H1 (cell line): Measurements from ENCODE around the gene HSPA12A. TPM values are rescaled to one million over a fixed set of nuclear protein-coding genes. Genes with fewer than 3 reads are reported as not detected.

Experiments
- CTCF ChIA-PET: fragments of 300-600 bp; sonication (Branson Sonifier 250); formaldehyde crosslinking; loops from one replicate; lab custom pipeline; 2021; ENCODE audit not compliant: partially characterized antibody; lab: Charles Lee
- POLR2A ChIA-PET: fragments of 300-600 bp; sonication (Branson Sonifier 250); formaldehyde crosslinking; loops from one replicate; lab custom pipeline; 2021; ENCODE audit warnings: inconsistent platforms; ENCODE audit not compliant: partially characterized antibody; lab: Charles Lee
- DNase-seq, 2 experiments: peaks; one replicate each; pipeline versions ENCODE4 v3.0.0 to v3.0.0-alpha.2; 2010 to 2022; ENCODE audit warnings: low spot score in 2 of 2, low read depth in 1 of 2, mixed read lengths in 1 of 2
- FAIRE-seq: peaks from 2 replicates; lab custom pipeline; 2011; peaks lifted over from hg19 to GRCh38; lab: Jason Lieb, UNC
- H2AFZ ChIP-seq: 2 replicates; pipeline ENCODE4 v1.8.1; 2012; ENCODE audit warnings: low read length, inconsistent platforms
- H2AK5ac ChIP-seq: 2 replicates; pipeline ENCODE4 v1.6.1; 2013; ENCODE audit warnings: low read depth, low read length
- H2BK120ac ChIP-seq: replicated peaks from 2 replicates; pipeline ENCODE3; 2013; ENCODE audit warnings: low read depth, low read length, inconsistent platforms
- H2BK12ac ChIP-seq: 2 replicates; pipeline ENCODE4 v1.6.1; 2013; ENCODE audit warnings: low read depth, low read length
- H2BK15ac ChIP-seq: 2 replicates; pipeline ENCODE4 v1.6.1; 2013; ENCODE audit warnings: low read length
- H2BK20ac ChIP-seq: 2 replicates; pipeline ENCODE4 v1.6.1; 2013; ENCODE audit warnings: low read length
- H2BK5ac ChIP-seq: 2 replicates; pipeline ENCODE4 v1.6.1; 2013; ENCODE audit warnings: low read depth, low read length
- H3K14ac ChIP-seq: 2 replicates; pipeline ENCODE4 v1.6.1; 2013; ENCODE audit warnings: inconsistent platforms; ENCODE audit not compliant: insufficient read length
- H3K18ac ChIP-seq: 2 replicates; pipeline ENCODE4 v1.6.1; 2013; ENCODE audit warnings: low read length; ENCODE audit errors: extremely low read depth
- H3K23ac ChIP-seq: 2 replicates; pipeline ENCODE4 v1.6.1; 2013; ENCODE audit warnings: inconsistent platforms; ENCODE audit not compliant: insufficient read length
- H3K23me2 ChIP-seq: 2 replicates; pipeline ENCODE4 v1.6.1; 2013; ENCODE audit warnings: low read depth, low read length
- H3K27ac ChIP-seq: 2 replicates; pipeline ENCODE4 v1.6.1; 2011; ENCODE audit warnings: low read depth, low read length, inconsistent platforms
- H3K27me3 ChIP-seq, 4 experiments: replicated peaks in 1 of 4; 1 replicate in 1 of 4; 2 replicates in 3 of 4; pipeline versions ENCODE4 v1.6.1 to v1.8.1; 2011 to 2013; ENCODE audit warnings: low read length in 3 of 4, mild to moderate bottlenecking in 3 of 4, inconsistent platforms in 2 of 4, mixed read lengths in 2 of 4, moderate library complexity in 1 of 4; ENCODE audit not compliant: control insufficient read depth in 3 of 4, insufficient read depth in 3 of 4; ENCODE audit errors: extremely low read depth in 1 of 4
- H3K36me3 ChIP-seq, 4 experiments: 2 replicates each; pipeline versions ENCODE4 v1.6.1 to v1.8.1; 2011 to 2013; ENCODE audit warnings: mild to moderate bottlenecking in 4 of 4, low read length in 3 of 4, moderate library complexity in 2 of 4, control low read depth in 1 of 4, inconsistent platforms in 1 of 4; ENCODE audit not compliant: insufficient read depth in 4 of 4, control insufficient read depth in 2 of 4
- H3K4ac ChIP-seq: replicated peaks from 2 replicates; pipeline ENCODE3; 2013; ENCODE audit warnings: low read length, low read depth, mixed read lengths, inconsistent platforms; ENCODE audit not compliant: insufficient read length
- H3K4me1 ChIP-seq, 4 experiments: replicated peaks in 1 of 4; 1 replicate in 1 of 4; 2 replicates in 3 of 4; pipeline versions ENCODE4 v1.6.1 to v1.8.1; 2011 to 2013; ENCODE audit warnings: low read length in 3 of 4, inconsistent platforms in 2 of 4, mixed read lengths in 1 of 4; ENCODE audit not compliant: insufficient read depth in 4 of 4, control insufficient read depth in 3 of 4
- H3K4me2 ChIP-seq, 2 experiments: 2 replicates each; pipeline versions ENCODE4 v1.6.1 to v1.8.1; 2011 to 2013; ENCODE audit warnings: low read depth in 2 of 2, low read length in 2 of 2, control low read depth in 1 of 2, inconsistent platforms in 1 of 2, mild to moderate bottlenecking in 1 of 2; ENCODE audit not compliant: insufficient read depth in 1 of 2
- H3K4me3 ChIP-seq, 4 experiments: fragments of 200-600, 300-600 bp in 1 of 4; sonication (generic), shearing (Covaris generic), sonication (Bioruptor Twin) in 1 of 4; 2 replicates each; pipeline versions ENCODE4 v1.5.1 to v1.8.1; 2011 to 2016; ENCODE audit warnings: low read length in 4 of 4, low read depth in 3 of 4, control low read depth in 2 of 4, inconsistent platforms in 2 of 4, mild to moderate bottlenecking in 2 of 4, mixed read lengths in 1 of 4, moderate library complexity in 1 of 4; ENCODE audit not compliant: insufficient read depth in 2 of 4; ENCODE audit errors: extremely low read depth in 1 of 4
- H3K56ac ChIP-seq: replicated peaks from 2 replicates; pipeline ENCODE3; 2013; ENCODE audit warnings: low read depth, mild to moderate bottlenecking, mixed read lengths, low read length, inconsistent platforms; ENCODE audit not compliant: insufficient read length
- H3K79me1 ChIP-seq: 2 replicates; pipeline ENCODE4 v1.6.1; 2013; ENCODE audit warnings: low read depth, low read length, control low read depth
- H3K79me2 ChIP-seq, 2 experiments: 2 replicates each; pipeline versions ENCODE4 v1.6.1 to v1.8.1; 2012 to 2013; ENCODE audit warnings: low read length in 2 of 2, mild to moderate bottlenecking in 2 of 2, inconsistent platforms in 1 of 2; ENCODE audit not compliant: insufficient read depth in 2 of 2, control insufficient read depth in 1 of 2
- H3K9ac ChIP-seq, 4 experiments: replicated peaks in 1 of 4; 1 replicate in 1 of 4; 2 replicates in 3 of 4; pipeline versions ENCODE4 v1.6.1 to v1.8.1; 2011 to 2013; ENCODE audit warnings: low read depth in 3 of 4, low read length in 3 of 4, control low read depth in 2 of 4, mild to moderate bottlenecking in 2 of 4, moderate library complexity in 2 of 4, inconsistent platforms in 1 of 4; ENCODE audit errors: extremely low read depth in 1 of 4
- H3K9me3 ChIP-seq, 2 experiments: 2 replicates each; pipeline versions ENCODE4 v1.6.1 to v1.8.1; 2012 to 2013; ENCODE audit warnings: mild to moderate bottlenecking in 2 of 2, moderate library complexity in 2 of 2, control low read depth in 1 of 2, inconsistent platforms in 1 of 2, low read depth in 1 of 2, low read length in 1 of 2, mixed read lengths in 1 of 2; ENCODE audit not compliant: insufficient read depth in 2 of 2
- H4K20me1 ChIP-seq, 2 experiments: replicated peaks in 1 of 2; 2 replicates each; pipeline versions ENCODE3 to v1.8.1; 2011 to 2013; ENCODE audit warnings: inconsistent platforms in 2 of 2, low read length in 2 of 2, mild to moderate bottlenecking in 1 of 2; ENCODE audit not compliant: insufficient read depth in 2 of 2, control insufficient read depth in 1 of 2
- H4K5ac ChIP-seq: 2 replicates; pipeline ENCODE4 v1.6.1; 2013; ENCODE audit warnings: low read length, low read depth, mixed read lengths, inconsistent platforms; ENCODE audit not compliant: insufficient read length
- H4K8ac ChIP-seq: 2 replicates; pipeline ENCODE4 v1.8.0; 2013; ENCODE audit warnings: mild to moderate bottlenecking, moderate library complexity, low read length, inconsistent platforms; ENCODE audit not compliant: insufficient read depth; ENCODE audit errors: extremely low read depth
- H4K91ac ChIP-seq: replicated peaks from 2 replicates; pipeline ENCODE3; 2013; ENCODE audit warnings: low read length, mixed read lengths, inconsistent platforms; ENCODE audit not compliant: insufficient read length
- BRCA1 ChIP-seq: IDR thresholded peaks from 2 replicates; pipeline ENCODE4 v1.6.1; 2012; ENCODE audit warnings: low read depth, low read length, improper control_type of control experiment
- CBX8 ChIP-seq: fragments of 300-800, 300-1000 bp; sonication (generic); IDR thresholded peaks from 2 replicates; pipeline ENCODE4 v1.7.1; 2016; ENCODE audit warnings: low read depth, low read length, borderline replicate concordance
- CHD1 ChIP-seq: IDR thresholded peaks from 2 replicates; pipeline ENCODE4 v1.6.1; 2012; ENCODE audit warnings: low read depth, low read length, improper control_type of control experiment
- EZH2 ChIP-seq: fragments of 200-600 bp; sonication (generic); IDR thresholded peaks from 2 replicates; pipeline ENCODE4 v1.7.1; 2012; ENCODE audit warnings: low read depth, mild to moderate bottlenecking, moderate library complexity, low read length, inconsistent platforms; ENCODE audit not compliant: severe bottlenecking
- HDAC2 ChIP-seq, 2 experiments: fragments of 300-600 bp in 1 of 2; sonication (generic) in 1 of 2; IDR thresholded peaks; 2 replicates each; pipeline ENCODE4 v1.6.1; 2011 to 2012; ENCODE audit warnings: low read depth in 2 of 2, low read length in 2 of 2, mild to moderate bottlenecking in 2 of 2, moderate library complexity in 2 of 2, borderline replicate concordance in 1 of 2, inconsistent platforms in 1 of 2
- JUN ChIP-seq: IDR thresholded peaks from 2 replicates; pipeline ENCODE4 v1.6.1; 2011; ENCODE audit warnings: low read depth, mild to moderate bottlenecking, improper control_type of control experiment, low read length
- NANOG ChIP-seq: IDR thresholded peaks from 2 replicates; pipeline ENCODE4 v1.6.1; 2011; ENCODE audit warnings: low read length, low read depth, mild to moderate bottlenecking, inconsistent platforms; ENCODE audit not compliant: insufficient read depth, poor library complexity, severe bottlenecking
- RFX5 ChIP-seq: IDR thresholded peaks from 2 replicates; pipeline ENCODE4 v1.6.1; 2011; ENCODE audit warnings: low read depth, low read length, improper control_type of control experiment, borderline replicate concordance
- SUZ12 ChIP-seq: fragments of 200-600 bp; sonication (generic); IDR thresholded peaks from 2 replicates; pipeline ENCODE4 v1.6.1; 2012; ENCODE audit warnings: mild to moderate bottlenecking, inconsistent platforms, low read length, moderate library complexity, mixed read lengths
- ZNF274 ChIP-seq: IDR thresholded peaks from 2 replicates; pipeline ENCODE4 v1.7.0; 2012; ENCODE audit warnings: low read length, borderline replicate concordance; ENCODE audit errors: extremely low read depth
- WGBS, 2 experiments: shearing (Covaris generic) in 1 of 2; methylation state at CpG; one replicate each; pipeline versions ENCODE4 v1.1.6 to v1.1.7; 2013 to 2015; ENCODE audit warnings: low lambda C conversion rate in 2 of 2, mixed read lengths in 2 of 2, inconsistent platforms in 1 of 2, low coverage in 1 of 2, missing lambda C conversion rate in 1 of 2; ENCODE audit not compliant: insufficient replicate concordance in 2 of 2, insufficient coverage in 1 of 2, insufficient read length in 1 of 2; ENCODE audit errors: extremely low coverage in 1 of 2, missing lambda C conversion rate in 1 of 2; 5-methylcytosine and 5-hydroxymethylcytosine counted together
- polyA plus RNA-seq, 7 experiments: library from polyadenylated mRNA; depleted of rRNA in 3 of 7; stranded (reverse) in 5 of 7; unstranded in 2 of 7; fragments of >200 nt in 5 of 7; fragments of 200-250 nt in 2 of 7; gene quantifications; 1 replicate in 5 of 7; 2 replicates in 1 of 7; 4 replicates in 1 of 7; pipeline versions ENCODE4 v1.2.1 to v1.2.3, GENCODE V29; 2011 to 2013; ENCODE audit warnings: missing spikeins in 2 of 7, mixed read lengths in 2 of 7
- total RNA-seq: library from RNA; stranded (reverse); fragmentation: NEBNext Ultra II Directional; extraction: Animal tissue kit (Norgen Biotek cat#: 25700); gene quantifications from 2 replicates; pipeline ENCODE4 v1.2.1, GENCODE V29; 2021

The HSPA12A gene
- total and polyA plus RNA-seq, 2 of the 8 experiments (the other 6 are each of a cell fraction or from before 2014, with no cell fraction given): 3.1 to 6.9 TPM

DNA sequence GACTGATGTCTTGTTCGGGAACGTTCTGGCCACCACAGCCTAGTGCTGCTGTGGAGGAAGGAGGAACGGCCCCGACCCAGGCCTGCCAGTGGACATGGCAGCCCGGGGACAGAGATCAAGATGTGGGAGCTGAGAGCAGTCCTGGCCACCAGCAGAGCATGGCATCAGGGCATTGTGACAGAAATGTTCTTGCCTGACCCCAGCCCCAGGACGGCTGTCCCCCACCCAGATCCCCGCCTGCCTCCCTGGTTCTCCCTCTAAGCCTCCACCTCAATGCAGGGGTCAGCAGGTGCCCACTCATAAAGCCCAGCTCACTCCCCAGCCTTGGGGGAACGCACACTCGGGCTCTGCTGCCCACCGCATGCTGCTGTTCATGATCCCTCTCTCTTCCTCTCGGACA, 42.9 kb upstream of the HSPA12A start:
- no peak overlapping the region for H3K4me3 ChIP-seq
- H2BK120ac ChIP-seq: no peak overlapping the region
- WGBS, 2 experiments: 84% methylated on average over 7 of the region's 11 CpGs; no CpG with 5 or more reads in 1 of the 2 experiments
- no peak overlapping the region for H2AFZ ChIP-seq
- POLR2A ChIA-PET: no interaction called here
- no peak overlapping the region for H3K14ac ChIP-seq
- no peak overlapping the region for H4K91ac ChIP-seq
- no peak overlapping the region for H2BK12ac ChIP-seq
- H3K18ac ChIP-seq: no peak overlapping the region
- no peaks in the 10 kb centered on the region for H4K20me1 ChIP-seq
- H3K9ac ChIP-seq: no peak overlapping the region
- no peak overlapping the region for H3K4ac ChIP-seq
- no peak for DNase-seq
- H3K23me2 ChIP-seq: peaks cover 3% of the 10 kb centered on the region; the same call in 1 of the 2 replicates
- H3K56ac ChIP-seq: no peak overlapping the region
- H2BK15ac ChIP-seq: no peak overlapping the region
- no peak overlapping the region for H4K8ac ChIP-seq
- no peak overlapping the region for H3K27ac ChIP-seq
- CTCF ChIA-PET: interaction anchor here (0.7 to 28.3 kb wide), 10 partner anchors 8 to 384 kb away, joined by 4 to 531 read pairs (median 39); no protein-coding TSS in a partner anchor
- no peaks in the 10 kb centered on the region for H3K79me2 ChIP-seq
- TF ChIP-seq CHD1: no peak
- TF ChIP-seq CBX8: no peak
- no peak for TF ChIP-seq EZH2
- no peak for TF ChIP-seq NANOG
- no peak for TF ChIP-seq BRCA1
- TF ChIP-seq JUN: no peak
- TF ChIP-seq RFX5: no peak
- no peak for TF ChIP-seq ZNF274
- no peak for TF ChIP-seq SUZ12
- TF ChIP-seq HDAC2 (IDR thresholded peaks at IDR 0.05; ENCODE audit: borderline replicate concordance in 1 of 2, low read depth in 2 of 2, low read length in 2 of 2): no peak
- TF ChIP-seq, all 59 proteins: peak for 0
- no peak overlapping the region for H4K5ac ChIP-seq
- peaks cover 0 to 4% (median 3%) of the 10 kb centered on the region in 4 experiments; a peak in 5 of 7 replicates for H3K4me1 ChIP-seq
- H2BK20ac ChIP-seq: no peak overlapping the region
- H2BK5ac ChIP-seq: no peak overlapping the region
- FAIRE-seq: no peak
- H2AK5ac ChIP-seq: no peak overlapping the region
- H3K23ac ChIP-seq: no peak overlapping the region
- no peaks in the 10 kb centered on the region for H3K27me3 ChIP-seq
- no peaks in the 10 kb centered on the region for H3K9me3 ChIP-seq
- no peak overlapping the region for H3K4me2 ChIP-seq
- no peaks in the 10 kb centered on the region for H3K36me3 ChIP-seq
- H3K79me1 ChIP-seq: no peaks in the 10 kb centered on the region; the same call in 1 of the 2 replicates
